RPMI8226 (cell line): ENCODE data around the gene WIPF2.
"Not testable (repeated sequence)": the region's sequence is repeated elsewhere in the genome, so short reads cannot be mapped to it uniquely, and the experiment has no call there.

Experiments used
- DNase-seq: peaks from one replicate; pipeline ENCODE4 v3.0.0-alpha.2; 2015

The WIPF2 gene

DNA sequence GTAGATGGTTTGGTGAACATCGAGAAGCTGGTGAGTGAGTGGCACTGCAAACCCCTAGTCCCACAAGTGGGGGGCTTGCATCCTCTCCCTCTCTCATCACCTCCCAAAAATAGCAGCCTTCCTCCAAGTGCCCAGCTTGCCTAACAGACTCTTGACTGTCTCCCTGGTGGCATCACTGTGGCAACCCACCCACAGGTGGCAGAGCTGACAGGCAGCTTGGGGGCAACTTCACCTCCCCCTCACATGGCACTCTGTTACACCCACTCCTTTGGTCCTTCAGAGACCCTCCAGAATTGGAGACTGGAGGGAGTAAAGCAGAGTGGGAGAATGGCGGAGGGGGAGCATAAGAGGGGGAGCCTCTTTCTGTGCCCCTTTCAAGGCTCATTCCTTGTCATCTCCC is 26.1 kb upstream of the WIPF2 start:
- no peak for DNase-seq

DNA sequence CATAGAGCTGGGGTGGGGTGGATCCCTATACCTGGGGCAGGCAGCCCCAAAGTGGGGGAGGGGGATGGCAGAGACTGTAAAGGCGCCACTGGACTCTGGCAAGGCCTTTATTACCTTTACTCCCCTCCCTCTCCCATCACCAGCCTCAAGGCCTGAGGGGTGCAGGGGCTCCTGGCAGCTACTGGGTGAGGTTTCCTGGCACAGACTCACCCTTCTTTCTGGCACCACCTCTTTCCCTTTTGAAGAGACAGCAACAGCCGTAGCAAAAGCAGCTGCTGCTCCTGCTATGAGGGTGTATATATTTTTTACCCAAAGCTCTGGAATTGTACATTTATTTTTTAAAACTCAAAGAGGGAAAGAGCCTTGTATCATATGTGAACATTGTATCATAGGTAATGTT is 24.3 kb upstream of the WIPF2 start:
- DNase-seq: no peak

DNA sequence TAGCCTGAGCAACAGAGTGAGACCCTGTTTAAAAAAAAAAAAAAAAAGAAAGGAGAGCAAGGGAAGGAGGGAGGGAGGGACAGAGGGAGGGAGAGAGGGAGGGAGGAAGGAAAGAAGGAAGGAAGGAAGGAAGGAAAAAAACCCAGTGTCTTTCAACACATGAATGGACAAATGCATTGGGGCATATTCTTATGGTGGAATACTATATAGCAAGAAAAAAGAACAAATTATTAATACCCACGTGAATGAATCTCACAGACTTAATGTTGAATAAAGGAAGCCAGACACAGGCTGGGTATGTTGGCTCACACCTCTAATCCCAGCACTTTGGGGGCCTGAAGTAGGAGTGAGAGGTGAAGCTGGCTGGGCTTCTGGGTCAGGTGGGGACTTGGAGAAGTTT is 21.6 kb upstream of the WIPF2 start:
- no peak for DNase-seq

DNA sequence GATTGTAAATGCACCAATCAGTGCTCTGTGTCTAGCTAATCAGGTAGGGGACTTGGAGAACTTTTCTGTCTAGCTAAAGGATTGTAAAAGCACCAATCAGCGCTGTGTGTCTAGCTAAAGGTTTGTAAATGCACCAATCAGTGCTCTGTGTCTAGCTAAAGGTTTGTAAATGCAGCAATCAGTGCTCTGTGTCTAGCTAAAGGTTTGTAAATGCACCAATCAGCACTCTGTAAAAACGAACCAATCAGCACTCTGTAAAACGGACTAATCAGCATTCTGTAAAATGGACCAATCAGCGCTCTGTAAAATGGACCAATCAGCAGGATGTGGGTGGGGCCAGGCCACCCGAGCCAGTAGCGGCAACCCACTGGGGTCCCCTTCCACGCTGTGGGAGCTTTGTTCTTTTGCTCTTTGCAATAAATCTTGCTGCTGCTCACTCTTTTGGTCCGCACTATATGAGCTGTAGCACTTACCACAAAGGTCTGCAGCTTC is 21.1 kb upstream of the WIPF2 start:
- not testable (repeated sequence) for DNase-seq

DNA sequence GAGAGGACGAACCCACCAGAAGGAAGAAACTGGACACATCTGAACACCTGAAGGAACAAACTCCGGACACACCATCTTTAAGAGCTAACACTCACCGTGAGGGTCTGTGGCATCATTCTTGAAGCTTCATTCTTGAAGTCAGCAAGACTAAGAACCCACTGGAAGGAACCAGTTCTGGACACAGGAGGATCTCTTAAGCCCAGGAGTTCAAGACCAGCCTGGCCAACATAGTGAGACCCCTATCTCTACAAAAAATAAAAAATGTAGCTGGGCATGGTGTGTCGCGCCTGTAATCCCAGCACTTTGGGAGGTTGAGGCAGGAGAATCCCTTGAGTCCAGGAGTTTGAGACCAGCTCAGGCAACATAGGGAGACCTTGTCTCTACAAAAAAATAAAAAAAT is 20.5 kb upstream of the WIPF2 start:
- DNase-seq: no peak

DNA sequence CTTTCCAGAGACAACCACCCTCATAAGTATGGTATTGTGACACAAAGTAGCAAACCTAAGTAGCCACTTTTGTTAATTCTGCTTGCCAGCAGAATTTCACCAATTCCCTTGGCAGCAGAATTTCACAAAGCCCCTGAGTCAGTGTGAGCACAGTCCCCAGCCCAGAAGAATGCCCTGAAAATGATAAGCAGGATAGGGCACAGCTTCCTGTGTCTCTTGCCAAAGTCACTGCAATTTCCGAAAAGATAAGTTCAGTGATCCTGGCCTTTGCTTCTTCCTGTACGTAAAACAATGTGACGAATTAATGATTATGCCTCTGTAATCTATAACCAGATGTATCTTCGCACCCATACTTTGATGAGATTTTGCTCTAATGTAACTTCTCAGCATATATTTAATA is 16.0 kb upstream of the WIPF2 start:
- no peak for DNase-seq

DNA sequence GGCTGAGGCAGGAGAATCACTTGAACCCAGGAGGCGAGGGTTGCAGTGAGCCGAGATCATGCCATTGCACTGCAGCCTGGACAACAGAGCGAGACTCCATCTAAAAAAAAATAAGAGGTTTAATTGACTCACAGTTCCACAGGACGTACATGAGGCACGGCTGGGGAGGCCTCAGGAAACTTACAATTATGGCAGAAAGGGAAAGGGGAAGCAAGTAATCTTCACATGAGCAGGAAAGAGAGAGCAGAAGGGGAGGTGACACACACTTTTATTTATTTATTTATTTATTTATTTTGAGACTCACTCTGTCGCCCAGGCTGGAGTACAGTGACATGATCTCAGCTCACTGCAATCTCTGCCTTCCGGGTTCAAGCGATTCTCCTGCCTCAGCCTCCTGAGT is 12.9 kb upstream of the WIPF2 start:
- not testable (repeated sequence) for DNase-seq

DNA sequence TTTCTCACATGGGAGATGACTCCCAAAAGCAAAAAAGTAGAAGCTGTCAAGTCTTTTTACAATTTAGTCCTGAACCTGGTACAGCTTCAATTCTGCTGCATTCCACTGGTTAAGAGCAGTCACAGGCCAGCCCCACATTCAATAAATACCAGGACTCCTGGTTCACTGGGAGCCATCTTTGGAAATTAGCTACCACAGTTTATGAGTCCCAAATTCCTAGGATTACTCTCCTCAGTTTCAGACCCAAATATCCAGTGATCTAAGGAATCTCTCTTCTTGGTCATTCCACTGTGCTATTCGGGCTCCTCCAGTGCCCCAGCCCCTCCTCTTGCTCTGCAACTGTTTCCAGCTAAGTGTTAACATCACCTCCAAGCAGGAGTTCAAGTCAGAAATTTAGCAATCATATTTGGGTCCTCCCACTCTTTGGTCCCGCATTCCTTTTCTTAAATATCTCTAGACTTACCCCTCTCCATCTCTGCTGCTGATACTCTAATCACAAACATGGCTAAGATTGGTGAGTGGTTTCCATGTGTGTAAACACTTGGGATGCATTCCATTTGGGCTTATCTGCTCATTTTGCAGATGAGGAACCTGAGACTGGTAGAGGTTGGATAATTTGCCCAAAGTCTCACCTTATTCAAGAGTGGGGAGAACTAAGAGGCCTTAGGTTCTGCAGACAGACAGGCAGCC is 9.6 kb upstream of the WIPF2 start:
- no peak for DNase-seq

DNA sequence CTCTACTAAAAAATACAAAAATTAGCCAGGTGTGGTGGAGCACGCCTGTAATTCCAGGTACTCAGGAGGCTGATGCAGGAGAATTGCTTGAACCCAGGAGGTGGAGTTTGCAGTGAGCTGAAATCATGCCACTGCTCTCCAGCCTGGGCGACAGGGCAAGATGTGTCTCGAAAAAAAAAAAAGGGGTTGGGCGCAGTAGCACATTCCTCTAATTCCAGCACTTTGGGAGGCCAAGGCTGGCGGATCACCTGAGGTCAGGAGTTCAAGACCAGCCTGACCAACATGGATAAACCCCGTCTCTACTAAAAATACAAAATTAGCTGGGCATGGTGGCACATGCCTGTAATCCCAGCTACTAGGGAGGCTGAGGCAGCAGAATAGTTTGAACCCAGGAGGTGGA is 5.2 kb upstream of the WIPF2 start:
- not testable (repeated sequence) for DNase-seq

DNA sequence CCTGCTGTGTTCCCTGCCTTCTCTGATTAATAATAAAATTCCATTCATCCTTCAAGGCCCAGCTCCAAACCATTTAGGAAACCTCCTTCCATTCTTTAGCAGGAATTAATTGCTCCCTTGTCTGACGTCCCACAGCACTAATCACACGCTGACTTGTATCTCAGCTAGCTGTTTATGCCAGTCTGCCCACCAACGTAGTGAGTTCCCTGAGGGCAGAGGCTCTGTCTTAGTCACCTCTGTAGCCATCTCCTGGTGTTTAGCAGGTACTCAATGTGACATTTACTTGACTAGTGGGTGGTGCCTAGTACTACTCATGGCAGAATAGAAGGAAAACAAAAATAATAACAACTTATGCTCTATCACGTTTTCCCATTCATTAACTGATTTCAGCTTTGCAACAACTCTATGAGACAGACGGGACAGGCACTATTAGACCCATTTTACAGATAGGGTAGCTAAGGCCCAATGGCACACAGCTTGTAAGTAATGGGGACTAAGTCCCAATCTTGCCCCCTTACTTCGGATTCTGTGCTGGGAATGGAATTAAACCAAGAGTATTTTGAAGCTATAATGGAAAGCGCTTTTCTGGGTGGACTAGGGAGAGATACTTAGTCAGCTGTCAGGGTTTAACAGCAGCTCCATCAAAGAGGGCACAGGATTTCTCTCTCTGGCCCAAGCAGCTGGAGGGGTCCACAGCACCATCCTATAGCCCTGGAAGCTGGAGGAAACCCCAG is 931 bp upstream of the WIPF2 start:
- DNase-seq: no peak

DNA sequence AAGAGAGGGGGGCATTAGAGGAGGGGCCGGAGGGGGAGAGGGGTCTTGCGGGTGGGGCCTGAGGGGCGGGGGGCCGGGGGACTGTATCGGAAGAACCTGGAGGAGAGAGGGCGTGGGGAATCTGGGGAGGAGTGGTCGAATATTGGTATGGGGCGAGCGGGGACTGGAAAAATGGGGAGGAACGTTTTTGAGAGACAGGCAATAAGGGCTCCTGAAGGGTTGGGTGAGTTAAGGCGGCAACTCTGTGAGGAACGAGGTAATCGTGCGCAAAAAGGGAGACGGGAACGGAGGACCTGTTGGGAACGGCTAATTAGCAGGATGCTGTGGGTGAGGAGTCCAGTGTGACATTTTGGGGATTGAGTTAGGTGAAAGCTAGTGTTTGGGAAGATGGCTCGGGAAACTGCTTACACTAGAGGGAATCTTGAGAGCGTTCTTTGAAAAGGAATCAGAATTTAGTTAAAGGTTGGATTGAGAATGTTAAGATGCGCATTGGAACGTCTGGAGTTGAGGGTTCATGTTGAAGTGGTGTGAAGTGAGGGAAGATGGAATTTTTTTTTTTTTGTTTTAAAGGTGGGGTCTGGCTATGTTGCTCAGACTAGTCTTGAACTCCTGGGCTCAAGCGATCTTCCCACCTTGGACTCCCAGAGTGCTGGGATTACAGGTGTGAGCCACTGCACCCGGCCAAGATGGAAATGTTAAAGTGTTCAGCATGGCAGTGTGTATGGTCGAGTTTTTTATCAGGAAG is 662 bp downstream of the WIPF2 start:
- DNase-seq: peak; percentile 50

DNA sequence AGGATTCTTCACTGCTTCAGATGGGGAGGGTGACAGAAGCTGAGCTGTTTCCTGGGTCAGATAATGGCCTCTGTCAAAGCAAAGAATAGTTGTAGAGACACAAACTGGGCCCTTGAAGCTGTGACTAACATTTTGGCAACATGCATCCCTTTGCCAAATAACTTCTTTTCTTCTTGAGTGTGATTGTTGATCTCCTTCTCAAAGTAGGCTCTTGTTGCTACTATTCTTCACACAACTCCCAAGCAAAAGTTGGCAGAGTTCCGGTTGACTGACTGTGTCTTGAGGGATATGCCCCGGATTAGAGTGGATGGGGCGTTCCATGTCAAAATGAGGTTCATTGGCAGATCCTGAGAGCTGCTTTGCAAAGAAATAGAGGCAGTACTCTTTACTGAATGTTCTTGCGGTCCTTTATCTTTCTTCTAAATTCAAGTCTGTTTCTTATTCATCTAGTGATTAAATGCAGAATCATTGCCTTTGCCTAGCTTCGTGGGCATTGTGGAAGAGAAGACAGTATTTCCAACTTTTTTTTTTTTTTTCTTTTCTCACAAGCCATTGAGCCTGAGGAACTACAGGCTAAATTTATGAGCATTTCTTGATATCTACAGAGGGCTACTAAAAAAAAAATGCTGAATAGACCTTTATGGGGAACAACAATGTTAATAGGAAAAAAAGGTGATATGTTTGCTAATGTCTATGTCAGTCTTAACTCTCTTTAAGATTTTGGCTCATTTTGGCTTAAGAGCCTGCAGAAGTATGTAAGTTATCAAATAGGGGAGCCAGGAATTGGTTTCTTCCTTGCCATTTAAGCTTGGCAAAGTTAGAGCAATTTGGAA is 5.8 kb downstream of the WIPF2 start:
- no peak for DNase-seq

DNA sequence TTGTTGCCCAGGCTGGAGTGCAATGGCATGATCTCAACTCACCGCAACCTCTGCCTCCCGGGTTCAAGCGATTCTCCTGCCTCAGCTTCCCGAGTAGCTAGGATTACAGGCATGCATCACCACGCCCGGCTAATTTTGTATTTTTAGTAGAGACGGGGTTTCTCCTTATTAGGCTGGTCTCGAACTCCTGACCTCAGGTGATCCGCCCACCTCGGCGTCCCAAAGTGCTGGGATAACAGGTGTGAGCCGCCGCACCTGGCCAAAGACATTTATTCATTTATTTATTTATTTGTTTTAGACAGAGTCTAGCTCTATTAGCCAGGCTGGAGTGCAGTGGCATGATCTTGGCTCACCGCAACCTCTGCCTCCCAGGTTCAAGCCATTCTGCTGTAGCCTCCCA is 10.0 kb downstream of the WIPF2 start:
- not testable (repeated sequence) for DNase-seq

DNA sequence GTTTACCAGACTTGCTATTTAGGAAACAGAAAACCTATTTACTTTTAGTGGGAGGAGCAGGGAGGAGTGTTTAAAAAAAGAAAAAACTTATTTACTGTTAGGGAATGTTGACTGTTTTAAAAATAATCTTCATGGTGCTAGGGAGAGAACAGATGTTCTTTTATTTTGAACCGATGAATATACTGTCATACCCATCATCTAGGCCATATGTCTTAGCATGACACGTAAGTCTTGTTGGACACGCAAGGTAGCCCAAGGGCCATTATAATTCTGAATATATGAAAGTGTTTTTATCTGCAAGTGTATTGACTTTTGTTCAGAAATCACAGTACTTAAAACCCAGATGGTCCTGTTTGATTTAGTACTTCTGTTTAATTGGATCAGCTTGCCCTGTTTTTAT is 11.6 kb downstream of the WIPF2 start:
- DNase-seq: no peak

DNA sequence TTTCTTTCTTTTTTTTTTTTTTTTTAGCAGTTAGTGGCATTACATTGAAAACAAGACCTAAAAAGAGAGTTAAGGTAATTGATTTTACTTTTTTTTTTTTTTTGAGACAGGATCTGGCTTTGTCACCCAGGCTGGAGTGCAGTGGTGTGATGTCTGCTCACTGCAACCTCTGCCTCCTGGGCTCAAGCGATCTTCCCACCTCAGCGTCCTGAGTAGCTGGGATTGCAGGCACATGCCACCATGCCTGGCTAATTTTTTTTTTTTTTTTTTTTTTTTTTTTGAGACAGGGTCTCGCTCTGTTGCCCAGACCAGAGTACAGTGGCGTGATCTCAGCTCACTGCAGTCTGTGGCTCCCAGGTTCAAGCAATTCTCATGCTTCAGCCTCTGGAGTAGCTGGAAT is 12.8 kb downstream of the WIPF2 start:
- DNase-seq: not testable (repeated sequence)

DNA sequence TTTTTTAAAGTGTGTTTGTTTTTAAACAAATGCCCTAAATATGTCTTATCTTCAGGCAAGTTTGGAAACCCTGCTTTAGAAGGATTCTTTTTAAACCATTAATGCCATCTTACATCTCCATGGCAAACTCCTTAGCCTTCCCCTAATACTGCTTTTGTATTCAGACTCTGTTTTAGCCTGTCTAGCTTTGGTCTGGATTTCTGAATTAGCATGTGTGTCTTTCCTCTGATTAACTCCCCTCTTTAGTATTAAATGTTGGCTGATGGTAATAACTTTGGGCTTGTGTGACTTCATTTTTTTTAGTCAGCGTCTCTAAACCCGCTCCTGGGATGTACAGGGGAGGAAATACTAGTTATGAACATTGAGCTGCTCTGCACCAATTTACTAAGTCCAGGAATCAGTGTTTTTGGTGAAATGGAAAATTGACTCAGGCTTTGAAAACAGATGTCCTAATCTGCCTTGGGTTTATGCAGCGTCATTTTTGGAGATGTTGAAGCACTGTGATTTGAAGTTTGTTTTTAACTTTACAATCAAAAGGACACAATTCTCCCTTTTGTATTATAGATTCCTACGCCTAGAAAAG is 22.2 kb downstream of the WIPF2 start:
- no peak for DNase-seq

DNA sequence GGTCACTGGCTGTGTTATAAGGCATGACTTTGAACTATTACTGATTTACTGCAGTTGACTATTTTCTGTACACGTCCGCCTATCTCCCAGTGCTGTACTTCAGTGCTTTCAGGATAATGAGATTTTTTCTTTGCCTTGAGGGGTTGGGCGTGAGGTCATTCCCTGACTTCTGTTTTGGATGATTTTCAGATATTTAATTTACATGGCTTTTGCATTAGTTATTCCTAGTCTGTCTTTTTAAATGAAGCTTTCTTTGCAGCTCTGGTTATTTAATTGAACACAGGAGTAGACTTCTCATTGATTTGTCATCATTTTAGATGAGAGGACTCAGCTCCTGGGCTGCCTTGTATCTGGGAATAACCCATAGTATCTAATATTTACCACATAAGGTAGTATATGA is 23.7 kb downstream of the WIPF2 start:
- DNase-seq: no peak

DNA sequence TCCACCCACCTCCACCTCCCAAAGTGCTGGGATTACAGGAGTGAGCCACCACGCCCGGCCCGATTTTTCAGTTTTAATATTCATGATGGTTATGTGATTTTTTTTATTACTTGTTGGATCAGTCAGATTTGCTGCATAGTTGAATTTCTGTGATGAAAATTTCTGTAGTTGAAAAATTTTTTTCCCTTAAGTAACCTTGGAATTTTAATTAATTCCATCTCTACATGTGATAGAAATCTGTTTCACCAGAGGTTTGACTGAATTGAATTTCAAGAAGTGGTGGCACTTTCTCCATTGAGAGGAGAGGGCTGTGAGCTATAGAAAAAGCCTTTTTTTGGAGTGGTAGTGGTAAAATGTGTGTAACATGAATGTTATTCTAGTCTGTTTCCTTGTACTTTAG is 24.7 kb downstream of the WIPF2 start:
- no peak for DNase-seq

DNA sequence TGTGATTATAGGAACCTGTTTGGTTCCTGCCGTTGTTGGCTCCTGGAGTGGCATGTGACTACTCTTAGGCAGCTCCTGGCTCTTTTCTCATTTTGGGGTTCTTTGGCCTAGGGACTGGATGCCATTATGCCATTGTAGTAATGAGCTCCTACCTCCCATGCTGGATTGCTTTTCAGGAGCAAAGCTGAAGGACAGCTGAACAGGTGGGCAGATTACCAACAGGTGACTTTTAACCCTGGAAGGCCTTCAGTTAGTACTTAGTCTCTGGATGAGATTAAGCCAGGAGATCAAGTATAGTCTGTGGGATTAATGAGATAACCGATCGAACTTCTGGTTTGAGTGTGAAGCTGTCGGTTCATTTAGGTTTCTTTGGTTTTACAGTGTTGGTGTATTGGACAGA is 25.2 kb downstream of the WIPF2 start:
- DNase-seq: no peak

DNA sequence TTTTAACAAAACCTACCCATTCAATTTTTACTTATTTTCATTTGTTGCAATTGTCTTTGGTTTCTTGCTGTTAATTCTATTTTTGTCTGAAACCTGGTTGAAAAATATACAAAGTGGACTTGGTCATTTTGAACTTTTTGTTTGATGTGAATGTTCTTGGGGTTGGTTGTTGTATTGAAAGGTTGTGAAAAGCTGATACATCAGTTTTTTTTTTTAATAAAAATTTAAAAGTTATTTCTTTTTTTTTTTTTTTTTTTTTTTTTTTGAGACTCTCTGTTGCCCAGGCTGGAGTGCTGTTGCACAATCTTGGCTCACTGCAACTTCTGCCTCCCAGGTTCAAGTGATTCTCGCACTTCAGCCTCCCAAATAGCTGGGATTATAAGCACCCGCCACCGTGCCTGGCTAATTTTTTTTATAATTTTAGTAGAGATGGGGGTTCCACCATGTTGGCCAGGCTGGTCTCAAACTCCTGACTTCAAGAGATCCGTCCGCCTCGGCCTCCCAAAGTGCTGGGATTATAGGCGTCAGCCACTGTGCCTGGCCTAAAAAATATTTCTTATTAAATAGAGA is 28.9 kb downstream of the WIPF2 start:
- DNase-seq: no peak

DNA sequence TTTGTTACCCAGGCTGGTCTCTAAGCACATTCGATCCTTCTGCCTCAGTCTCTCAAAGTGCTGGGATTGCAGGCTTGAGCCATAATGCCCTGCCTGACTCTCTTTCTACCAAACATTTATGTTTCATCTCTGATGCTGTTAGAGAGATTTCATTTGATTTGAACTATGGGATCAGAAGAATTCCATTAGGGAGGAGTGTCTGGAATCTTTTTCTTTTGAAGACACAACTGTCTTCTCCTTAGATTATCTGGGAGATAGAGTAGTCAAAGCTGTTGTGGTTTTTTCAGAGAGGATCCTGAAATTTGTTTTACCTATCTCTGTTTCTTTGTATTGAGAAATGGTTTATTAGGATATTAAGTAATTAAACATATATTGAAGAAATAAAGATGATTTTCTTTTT is 29.4 kb downstream of the WIPF2 start:
- no peak for DNase-seq

DNA sequence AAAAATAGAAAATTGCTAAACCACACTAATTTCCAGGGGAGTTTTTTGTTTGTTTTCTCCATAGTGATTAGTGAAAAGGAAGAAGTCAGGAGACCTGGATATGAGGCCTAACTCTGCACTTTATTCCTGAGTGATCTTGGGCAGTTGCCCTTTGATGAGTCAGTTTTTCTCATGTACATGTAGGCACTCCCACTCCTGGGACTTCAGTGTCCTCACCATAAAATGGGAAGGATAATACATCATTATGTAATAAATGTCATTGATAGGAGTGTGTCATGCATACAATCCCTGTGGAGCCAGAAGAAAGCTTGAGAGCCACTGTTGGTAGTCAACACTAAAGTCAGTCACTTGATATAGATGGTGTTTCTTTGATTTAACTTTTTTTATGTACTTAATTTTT is 32.5 kb downstream of the WIPF2 start:
- DNase-seq: no peak
